GM12875 (cell line): ENCODE results near the gene PPP6R2.

Experiments
- H3K4me3 ChIP-seq: one replicate; pipeline ENCODE4 v1.5.1; 2011; ENCODE audit warnings: low read depth, low read length, control low read depth
- TF ChIP-seq, protein P1 (sequence below): IDR thresholded peaks from 2 replicates; pipeline ENCODE4 v1.5.1; 2011; ENCODE audit warnings: low read depth, mild to moderate bottlenecking, control low read depth, inconsistent platforms, low read length, moderate library complexity, borderline replicate concordance; ENCODE audit not compliant: insufficient read depth

The PPP6R2 gene

GRCh38 chr22:50487290-50488005 is 144.3 kb downstream of the PPP6R2 start:
- TF ChIP-seq, protein P1, sequence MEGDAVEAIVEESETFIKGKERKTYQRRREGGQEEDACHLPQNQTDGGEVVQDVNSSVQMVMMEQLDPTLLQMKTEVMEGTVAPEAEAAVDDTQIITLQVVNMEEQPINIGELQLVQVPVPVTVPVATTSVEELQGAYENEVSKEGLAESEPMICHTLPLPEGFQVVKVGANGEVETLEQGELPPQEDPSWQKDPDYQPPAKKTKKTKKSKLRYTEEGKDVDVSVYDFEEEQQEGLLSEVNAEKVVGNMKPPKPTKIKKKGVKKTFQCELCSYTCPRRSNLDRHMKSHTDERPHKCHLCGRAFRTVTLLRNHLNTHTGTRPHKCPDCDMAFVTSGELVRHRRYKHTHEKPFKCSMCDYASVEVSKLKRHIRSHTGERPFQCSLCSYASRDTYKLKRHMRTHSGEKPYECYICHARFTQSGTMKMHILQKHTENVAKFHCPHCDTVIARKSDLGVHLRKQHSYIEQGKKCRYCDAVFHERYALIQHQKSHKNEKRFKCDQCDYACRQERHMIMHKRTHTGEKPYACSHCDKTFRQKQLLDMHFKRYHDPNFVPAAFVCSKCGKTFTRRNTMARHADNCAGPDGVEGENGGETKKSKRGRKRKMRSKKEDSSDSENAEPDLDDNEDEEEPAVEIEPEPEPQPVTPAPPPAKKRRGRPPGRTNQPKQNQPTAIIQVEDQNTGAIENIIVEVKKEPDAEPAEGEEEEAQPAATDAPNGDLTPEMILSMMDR: no peak
- H3K4me3 ChIP-seq: peak overlapping the region; percentile 7

- no peak overlapping the region for H3K4me3 ChIP-seq
- TF ChIP-seq, protein P1: no peak
Observed at GRCh38 chr22:50488006-50488677, 145.0 kb downstream of the PPP6R2 start.

GRCh38 chr22:50488886-50489285 is 145.8 kb downstream of the PPP6R2 start:
- H3K4me3 ChIP-seq: no peak overlapping the region
- TF ChIP-seq, protein P1: no peak

DNA sequence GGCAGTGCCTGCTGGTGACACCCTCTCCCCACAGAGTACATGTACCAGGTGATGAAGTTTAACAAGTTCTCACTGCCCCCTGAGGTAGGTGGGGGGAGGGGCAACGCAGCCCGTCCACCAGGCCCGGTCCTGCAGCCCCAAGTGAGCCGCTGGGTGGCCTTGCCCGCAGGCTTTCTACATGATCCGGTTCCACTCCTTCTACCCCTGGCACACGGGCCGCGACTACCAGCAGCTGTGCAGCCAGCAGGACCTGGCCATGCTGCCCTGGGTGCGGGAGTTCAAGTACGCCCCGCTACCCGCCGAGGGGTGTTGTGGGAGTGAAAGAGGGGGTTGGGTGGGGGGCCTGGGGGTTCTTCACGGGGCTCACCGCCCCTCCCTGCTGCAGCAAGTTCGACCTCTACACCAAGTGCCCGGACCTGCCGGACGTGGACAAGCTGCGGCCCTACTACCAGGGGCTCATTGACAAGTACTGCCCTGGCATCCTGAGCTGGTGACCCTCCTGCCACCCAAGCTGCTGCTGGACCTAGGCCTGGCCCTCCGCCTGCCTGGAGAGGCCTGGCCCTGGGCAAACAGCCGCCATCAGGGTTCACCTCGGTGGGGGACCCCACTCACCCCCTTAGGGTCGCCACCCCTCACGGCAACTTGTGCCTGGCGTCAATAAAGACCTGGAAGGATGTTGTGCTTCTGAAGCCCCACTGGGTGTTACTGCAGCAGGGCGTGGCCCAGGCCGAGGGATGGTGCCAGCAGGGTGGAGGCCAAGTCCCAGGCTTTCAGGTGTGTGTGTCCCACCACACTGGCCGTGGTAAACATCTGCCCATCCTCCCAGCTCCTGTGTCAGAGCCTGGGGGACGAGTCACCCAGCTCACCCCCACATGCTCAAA is 146.5 kb downstream of the PPP6R2 start:
- no peak overlapping the region for H3K4me3 ChIP-seq
- TF ChIP-seq, protein P1: no peak

DNA sequence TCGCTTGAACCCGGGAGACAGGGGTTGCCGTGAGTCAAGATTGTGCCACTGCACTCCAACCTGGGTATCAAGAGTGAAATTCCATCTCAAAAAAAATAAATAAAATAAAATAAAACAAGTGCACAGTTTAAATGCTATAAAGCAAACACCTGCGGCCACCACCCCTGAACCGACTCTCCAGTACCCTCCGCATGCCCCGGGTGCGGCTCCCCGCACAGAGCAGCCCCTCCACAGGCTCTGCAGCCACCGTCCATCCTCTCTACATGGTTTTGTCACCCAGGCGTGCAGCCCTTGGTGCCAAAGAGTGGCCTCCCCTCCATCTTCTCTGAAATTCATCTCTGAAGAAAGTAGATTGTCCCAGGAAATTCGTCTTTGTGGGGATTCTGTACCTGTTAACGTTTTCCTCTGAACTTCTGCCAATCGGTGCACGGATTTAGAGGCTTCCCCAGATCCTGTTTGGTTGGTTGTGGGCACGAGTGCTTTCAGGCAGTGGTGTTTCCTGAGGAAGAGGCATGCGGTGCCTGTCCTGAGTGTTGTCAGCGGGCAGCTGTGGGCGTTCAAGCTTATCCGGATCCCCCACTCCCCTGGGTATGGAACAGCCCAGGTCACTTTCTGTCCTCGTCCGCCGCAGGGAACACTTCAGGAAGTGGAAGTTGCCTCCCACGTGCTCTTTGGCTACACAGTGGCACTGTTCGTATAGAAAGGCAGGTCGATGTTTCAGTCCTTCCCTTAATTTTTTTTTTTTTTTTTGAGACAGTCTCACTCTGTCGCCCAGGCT is 147.6 kb downstream of the PPP6R2 start:
- TF ChIP-seq, protein P1: no peak
- H3K4me3 ChIP-seq: no peak overlapping the region
